Lower leg skin (tissue), 3 donors: Measurements from ENCODE around the gene TRMO.

ENCODE experiments used
- POLR2A ChIP-seq, 2 donors: fragments of 450-650 bp; IDR thresholded peaks; one replicate each; pipeline ENCODE4 v1.6.1; 2016 to 2017; ENCODE audit warnings: antibody characterized with exemption in 2 of 2, mild to moderate bottlenecking in 1 of 2, moderate library complexity in 1 of 2
- TF ChIP-seq, protein P1 (sequence below), 3 donors: fragments of 450-650 bp; IDR thresholded peaks; one replicate each; pipeline ENCODE4 v1.5.1; 2016; ENCODE audit warnings: antibody characterized with exemption in 3 of 3, mild to moderate bottlenecking in 3 of 3, moderate library complexity in 2 of 3

- TF ChIP-seq, protein P1, sequence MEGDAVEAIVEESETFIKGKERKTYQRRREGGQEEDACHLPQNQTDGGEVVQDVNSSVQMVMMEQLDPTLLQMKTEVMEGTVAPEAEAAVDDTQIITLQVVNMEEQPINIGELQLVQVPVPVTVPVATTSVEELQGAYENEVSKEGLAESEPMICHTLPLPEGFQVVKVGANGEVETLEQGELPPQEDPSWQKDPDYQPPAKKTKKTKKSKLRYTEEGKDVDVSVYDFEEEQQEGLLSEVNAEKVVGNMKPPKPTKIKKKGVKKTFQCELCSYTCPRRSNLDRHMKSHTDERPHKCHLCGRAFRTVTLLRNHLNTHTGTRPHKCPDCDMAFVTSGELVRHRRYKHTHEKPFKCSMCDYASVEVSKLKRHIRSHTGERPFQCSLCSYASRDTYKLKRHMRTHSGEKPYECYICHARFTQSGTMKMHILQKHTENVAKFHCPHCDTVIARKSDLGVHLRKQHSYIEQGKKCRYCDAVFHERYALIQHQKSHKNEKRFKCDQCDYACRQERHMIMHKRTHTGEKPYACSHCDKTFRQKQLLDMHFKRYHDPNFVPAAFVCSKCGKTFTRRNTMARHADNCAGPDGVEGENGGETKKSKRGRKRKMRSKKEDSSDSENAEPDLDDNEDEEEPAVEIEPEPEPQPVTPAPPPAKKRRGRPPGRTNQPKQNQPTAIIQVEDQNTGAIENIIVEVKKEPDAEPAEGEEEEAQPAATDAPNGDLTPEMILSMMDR (IDR thresholded peaks at IDR 0.05) = no peak
- no peak for TF ChIP-seq POLR2A (IDR thresholded peaks at IDR 0.05)
These were observed 27.1 kb downstream of the TRMO start for GRCh38 chr9:97895211-97895610.
